Gastroesophageal sphincter (tissue), 4 donors: Measurements from ENCODE around the gene COL9A2. TPM values are rescaled to one million over a fixed set of nuclear protein-coding genes. Genes with fewer than 3 reads are reported as not detected.

ENCODE experiments used
- ATAC-seq: fragments of 150-250 bp; one replicate; pipeline ENCODE4 v1.9.1; 2016; ENCODE audit warnings: mild to moderate bottlenecking, moderate library complexity
- H3K27ac ChIP-seq, 4 donors: fragments of 200-600 bp; sonication (generic) in 3 of 4; 1 replicate in 3 of 4; 2 replicates in 1 of 4; pipeline ENCODE4 v1.5.1; 2016 to 2019
- H3K27me3 ChIP-seq: fragments of 200-600 bp; sonication (generic); one replicate; pipeline ENCODE4 v1.5.1; 2019
- H3K36me3 ChIP-seq, 2 donors: fragments of 200-600 bp; sonication (generic); one replicate each; pipeline ENCODE4 v1.5.1; 2019; ENCODE audit warnings: control low read depth in 1 of 2
- H3K4me1 ChIP-seq, 3 donors: fragments of 200-600 bp; sonication (generic); 1 replicate in 2 of 3; 2 replicates in 1 of 3; pipeline ENCODE4 v1.5.1; 2016 to 2019; ENCODE audit warnings: control low read depth in 2 of 3
- H3K4me3 ChIP-seq, 2 donors: fragments of 200-600 bp; sonication (generic); one replicate each; pipeline ENCODE4 v1.5.1; 2019; ENCODE audit warnings: mild to moderate bottlenecking in 1 of 2, moderate library complexity in 1 of 2
- H3K9me3 ChIP-seq, 3 donors: fragments of 200-600 bp; sonication (generic); one replicate each; pipeline ENCODE4 v1.5.1; 2017 to 2019; ENCODE audit warnings: control low read depth in 2 of 3
- EP300 ChIP-seq: sonication (generic); formaldehyde crosslinking; IDR thresholded peaks from one replicate; pipeline ENCODE4 v1.6.1; 2017; ENCODE audit warnings: antibody characterized with exemption, mild to moderate bottlenecking
- POLR2A ChIP-seq, 2 donors: fragments of 450-650 bp; IDR thresholded peaks; one replicate each; pipeline ENCODE4 v1.6.1; 2017; ENCODE audit warnings: antibody characterized with exemption in 2 of 2, mild to moderate bottlenecking in 2 of 2, moderate library complexity in 1 of 2
- POLR2AphosphoS5 ChIP-seq: sonication (generic); formaldehyde crosslinking; IDR thresholded peaks from one replicate; pipeline ENCODE4 v1.6.1; 2017; ENCODE audit warnings: antibody characterized with exemption
- WGBS, 2 donors: methylation state at CpG; one replicate each; pipeline ENCODE4 v1.1.5; 2018; ENCODE audit warnings: low coverage in 1 of 2; 5-methylcytosine and 5-hydroxymethylcytosine counted together
- total RNA-seq, 4 donors: library from RNA; depleted of rRNA; stranded (reverse); fragments of >200 nt; gene quantifications; one replicate each; pipeline ENCODE4 v1.1.0, GENCODE V29; 2016
- TF ChIP-seq, protein P1 (sequence below), 4 experiments: fragments of 200-600 bp in 2 of 4; fragments of 450-650 bp in 2 of 4; sonication (generic) in 1 of 4; IDR thresholded peaks; one replicate each; pipeline ENCODE4 v1.5.1; 2017 to 2019; ENCODE audit warnings: antibody characterized with exemption in 4 of 4, mild to moderate bottlenecking in 2 of 4, moderate library complexity in 2 of 4

The COL9A2 gene
- total RNA-seq, result 10 to 100 TPM in 1 of 4 donors, 1 to 10 TPM in 3; 1.6 to 12.0 (median 4.9) TPM

DNA sequence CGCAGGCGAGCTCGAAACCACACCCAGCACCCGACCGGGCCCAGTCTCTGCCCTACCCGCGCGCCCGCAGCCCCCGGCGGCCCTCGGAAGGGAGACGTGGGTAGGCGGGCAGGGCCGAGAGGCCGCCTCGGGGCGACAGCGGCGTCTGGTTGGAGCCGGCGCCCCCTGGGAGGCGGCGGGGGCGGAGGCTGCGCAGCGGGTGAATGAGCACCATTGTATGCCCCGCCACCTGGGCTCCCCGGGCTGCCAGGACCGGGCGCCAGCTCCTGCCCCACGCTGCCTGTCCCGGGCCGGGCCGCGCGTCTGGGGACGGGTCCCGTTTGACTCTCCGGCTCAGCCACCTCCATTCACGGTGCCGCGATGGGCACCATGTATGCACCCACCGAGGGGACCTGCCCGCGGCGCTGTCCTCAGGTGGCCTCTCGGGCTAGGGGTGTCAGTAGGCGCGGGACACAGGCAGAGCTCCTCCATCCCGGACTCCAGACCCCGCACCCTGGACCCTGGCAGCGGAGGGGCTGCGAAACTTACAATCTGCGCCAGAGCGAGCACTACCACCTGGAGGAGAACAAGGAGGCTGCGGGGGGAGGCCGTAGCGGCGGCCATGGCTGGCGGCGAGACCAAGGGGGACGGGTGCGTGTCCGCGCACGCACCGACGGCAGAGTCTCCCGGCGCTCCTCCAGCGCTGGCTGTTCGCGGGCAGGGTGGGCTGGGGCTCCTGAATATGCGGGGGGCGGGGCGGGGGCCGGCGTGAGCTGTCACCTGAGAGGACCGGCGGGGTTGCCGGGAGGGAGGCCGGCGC, at the start of gene COL9A2:
Gene COL9A2 (minus strand): TSS at position 692 of the 799 bp plus-strand sequence. CDS start 89 bp downstream, at position 603.
- Histone ChIP-seq H3K9me3 (no peaks in the 10 kb centered on the region), H3K4me1 (peaks cover 0 to 35% (median 15%) of the 10 kb centered on the region in 3 donors), H3K27me3 (peaks cover 41% of the 10 kb centered on the region), H3K27ac (peak within 1 kb of the TSS in 1 of 4 donors; percentile 74), H3K36me3 (no peaks in the 10 kb centered on the region), H3K4me3 (peak within 1 kb of the TSS; percentile 10 to 54)
- 3% methylated on average over 5 of the region's 84 CpGs; no CpG with 5 or more reads in 1 of the 2 donors for WGBS, 2 donors
- ATAC-seq, result peak; percentile 4
- TF ChIP-seq EP300, result no peak
- TF ChIP-seq POLR2A (IDR thresholded peaks at IDR 0.05), result no peak
- TF ChIP-seq, protein P1, sequence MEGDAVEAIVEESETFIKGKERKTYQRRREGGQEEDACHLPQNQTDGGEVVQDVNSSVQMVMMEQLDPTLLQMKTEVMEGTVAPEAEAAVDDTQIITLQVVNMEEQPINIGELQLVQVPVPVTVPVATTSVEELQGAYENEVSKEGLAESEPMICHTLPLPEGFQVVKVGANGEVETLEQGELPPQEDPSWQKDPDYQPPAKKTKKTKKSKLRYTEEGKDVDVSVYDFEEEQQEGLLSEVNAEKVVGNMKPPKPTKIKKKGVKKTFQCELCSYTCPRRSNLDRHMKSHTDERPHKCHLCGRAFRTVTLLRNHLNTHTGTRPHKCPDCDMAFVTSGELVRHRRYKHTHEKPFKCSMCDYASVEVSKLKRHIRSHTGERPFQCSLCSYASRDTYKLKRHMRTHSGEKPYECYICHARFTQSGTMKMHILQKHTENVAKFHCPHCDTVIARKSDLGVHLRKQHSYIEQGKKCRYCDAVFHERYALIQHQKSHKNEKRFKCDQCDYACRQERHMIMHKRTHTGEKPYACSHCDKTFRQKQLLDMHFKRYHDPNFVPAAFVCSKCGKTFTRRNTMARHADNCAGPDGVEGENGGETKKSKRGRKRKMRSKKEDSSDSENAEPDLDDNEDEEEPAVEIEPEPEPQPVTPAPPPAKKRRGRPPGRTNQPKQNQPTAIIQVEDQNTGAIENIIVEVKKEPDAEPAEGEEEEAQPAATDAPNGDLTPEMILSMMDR (IDR thresholded peaks at IDR 0.05), result no peak
- TF ChIP-seq POLR2AphosphoS5, result no peak

DNA sequence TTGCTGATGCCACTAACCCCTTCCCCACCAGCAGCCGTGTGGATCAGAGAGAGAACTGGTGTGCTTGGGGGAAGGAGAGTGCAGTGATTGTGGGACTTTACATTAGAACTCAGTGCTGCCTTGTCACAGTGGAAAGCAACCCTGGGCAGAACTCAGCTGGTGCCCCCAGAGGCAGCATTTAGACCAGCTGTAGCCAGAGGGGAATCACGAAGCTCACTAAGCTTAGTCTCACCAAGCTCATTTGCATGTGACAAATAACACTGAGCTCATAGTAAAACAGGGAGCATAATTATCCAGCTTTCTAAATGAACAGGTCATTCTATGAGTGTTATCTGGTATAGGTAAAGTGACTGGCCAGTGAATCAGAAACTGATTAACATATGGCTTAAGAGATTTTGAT, 46.6 kb upstream of the COL9A2 start:
- Histone ChIP-seq H3K9me3 (peaks cover 0 to 7% (median 0%) of the 10 kb centered on the region in 3 donors), H3K27me3 (peaks cover 13% of the 10 kb centered on the region), H3K36me3 (no peaks in the 10 kb centered on the region), H3K4me3 (no peak overlapping the region), H3K4me1 (no peaks in the 10 kb centered on the region), H3K27ac (no peak overlapping the region)
- 28 to 38% methylated on average over 2 of the region's 2 CpGs for WGBS, 2 donors
- ATAC-seq, result no peak
- TF ChIP-seq EP300 (no peak), POLR2A (IDR thresholded peaks at IDR 0.05) (no peak), POLR2AphosphoS5 (no peak)
- TF ChIP-seq, protein P1 (IDR thresholded peaks at IDR 0.05), result no peak

DNA sequence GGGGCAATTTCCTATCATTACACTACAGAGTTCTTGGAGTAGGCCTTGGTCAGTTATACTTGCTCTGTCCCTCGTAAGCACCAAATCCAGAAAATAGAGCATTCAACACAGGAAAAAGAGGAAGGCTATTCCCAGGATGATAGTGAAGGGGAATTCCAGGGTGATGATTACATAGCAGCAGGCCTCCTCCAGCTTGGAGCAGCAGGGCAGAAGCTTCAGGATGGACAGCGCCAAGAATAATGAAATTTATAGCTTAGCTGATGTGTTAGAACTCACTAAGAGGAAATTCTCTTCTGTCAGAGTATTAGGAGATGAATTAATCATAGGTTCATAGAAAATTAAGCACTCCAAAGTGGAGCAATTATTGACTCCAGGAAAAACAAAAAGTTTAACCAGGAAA, 45.6 kb upstream of the COL9A2 start:
- TF ChIP-seq EP300 (no peak), POLR2A (IDR thresholded peaks at IDR 0.05) (no peak), POLR2AphosphoS5 (no peak)
- TF ChIP-seq, protein P1 (IDR thresholded peaks at IDR 0.05), result no peak
- Histone ChIP-seq H3K4me1 (no peaks in the 10 kb centered on the region), H3K4me3 (no peak overlapping the region), H3K9me3 (peaks cover 0 to 17% (median 0%) of the 10 kb centered on the region in 3 donors), H3K27me3 (peaks cover 13% of the 10 kb centered on the region), H3K27ac (no peak overlapping the region), H3K36me3 (no peaks in the 10 kb centered on the region)
- no peak for ATAC-seq
- 17 to 39% methylated on average over 1 to 2 of the region's 2 CpGs for WGBS, 2 donors

DNA sequence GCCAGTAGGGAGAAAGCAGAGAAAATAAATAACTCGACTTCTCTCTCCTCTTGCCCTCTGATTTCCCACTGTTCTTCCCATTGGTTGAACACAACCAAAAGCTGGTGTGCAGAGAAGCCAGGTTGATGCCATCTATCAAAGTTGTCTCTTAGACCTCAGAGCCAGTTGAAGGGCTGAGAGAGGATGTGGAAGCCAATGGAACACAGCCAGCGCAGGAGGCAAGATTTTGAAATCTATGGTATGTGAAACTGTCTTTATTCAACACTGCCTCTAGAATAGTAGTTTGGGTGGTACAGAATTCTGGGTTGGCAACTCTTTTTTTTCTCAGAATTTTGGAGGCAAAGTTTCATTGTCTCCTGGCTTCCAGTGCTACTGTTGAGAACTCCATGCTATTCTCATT, 45.1 kb upstream of the COL9A2 start:
- WGBS, 2 donors, result 57 to 100% methylated on average over 1 to 2 of the region's 2 CpGs
- ATAC-seq, result no peak
- H3K27me3 ChIP-seq, result peaks cover 13% of the 10 kb centered on the region
- TF ChIP-seq POLR2AphosphoS5, result no peak
- no peak for TF ChIP-seq EP300
- no peak for TF ChIP-seq POLR2A (IDR thresholded peaks at IDR 0.05)
- TF ChIP-seq, protein P1 (IDR thresholded peaks at IDR 0.05), result no peak
- H3K4me3 ChIP-seq, result no peak overlapping the region
- H3K9me3 ChIP-seq, result peaks cover 0 to 22% (median 0%) of the 10 kb centered on the region in 3 donors
- H3K36me3 ChIP-seq, result no peaks in the 10 kb centered on the region
- H3K4me1 ChIP-seq, result no peaks in the 10 kb centered on the region
- H3K27ac ChIP-seq, result no peak overlapping the region

DNA sequence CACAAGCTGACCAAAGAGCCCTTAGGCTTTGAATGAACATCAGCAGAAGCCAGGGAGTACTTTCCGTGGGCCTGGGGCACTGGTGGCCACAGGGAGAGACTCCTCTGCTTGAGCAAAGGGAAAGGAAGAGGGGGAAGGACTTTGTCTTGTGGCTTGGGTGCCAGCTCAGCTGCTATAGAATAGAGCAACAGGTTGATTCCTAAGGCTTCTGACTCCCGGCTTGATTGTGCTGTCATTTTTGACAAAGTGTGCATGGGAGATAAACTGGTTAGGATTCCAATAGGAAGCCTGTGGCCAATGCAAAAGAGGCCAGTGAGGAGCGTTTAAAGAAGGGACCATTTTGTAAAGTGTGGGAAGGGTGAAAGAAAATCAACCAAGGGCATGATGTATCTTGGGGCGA, 44.6 kb upstream of the COL9A2 start:
- TF ChIP-seq POLR2AphosphoS5 (no peak), POLR2A (IDR thresholded peaks at IDR 0.05) (no peak), EP300 (no peak)
- TF ChIP-seq, protein P1 (IDR thresholded peaks at IDR 0.05), result no peak
- WGBS, 2 donors, result 77 to 80% methylated on average over 1 to 4 of the region's 4 CpGs
- H3K27me3 ChIP-seq, result peaks cover 13% of the 10 kb centered on the region

More for the DNA sequence above, 44.6 kb upstream of the COL9A2 start:
- Histone ChIP-seq H3K9me3 (peaks cover 0 to 25% (median 0%) of the 10 kb centered on the region in 3 donors), H3K4me1 (no peaks in the 10 kb centered on the region), H3K4me3 (no peak overlapping the region), H3K27ac (no peak overlapping the region), H3K36me3 (no peaks in the 10 kb centered on the region)
- ATAC-seq, result no peak
